Kidney (tissue), 14 donors: Measurements from ENCODE around the gene FASN. TPM values are rescaled to one million over a fixed set of nuclear protein-coding genes. Genes with fewer than 3 reads are reported as not detected.

ENCODE experiments used
- DNase-seq, 5 donors: peaks; one replicate each; pipeline ENCODE4 v3.0.0-alpha.2; 2013 to 2020
- FAIRE-seq: peaks from 2 replicates; lab custom pipeline; 2012; peaks lifted over from hg19 to GRCh38; lab: Jason Lieb, UNC
- H3K27ac ChIP-seq, 2 donors: one replicate each; pipeline ENCODE4 v1.7.0; 2013; ENCODE audit warnings: low read depth in 2 of 2, low read length in 2 of 2, inconsistent platforms in 1 of 2
- H3K27me3 ChIP-seq: one replicate; pipeline ENCODE4 v1.7.1; 2013; ENCODE audit warnings: low read length, inconsistent platforms; ENCODE audit not compliant: control insufficient read depth, insufficient read depth
- H3K36me3 ChIP-seq, 3 donors: one replicate each; pipeline versions ENCODE4 v1.7.0 to v1.7.1; 2013; ENCODE audit warnings: low read length in 3 of 3, control low read depth in 1 of 3, inconsistent platforms in 1 of 3; ENCODE audit not compliant: insufficient read depth in 3 of 3, control insufficient read depth in 2 of 3
- H3K4me1 ChIP-seq, 3 donors: one replicate each; pipeline versions ENCODE4 v1.7.0 to v1.7.1; 2013; ENCODE audit warnings: low read length in 3 of 3, inconsistent platforms in 1 of 3, low read depth in 1 of 3; ENCODE audit not compliant: control insufficient read depth in 2 of 3, insufficient read depth in 2 of 3
- H3K4me3 ChIP-seq, 3 donors: one replicate each; pipeline versions ENCODE4 v1.7.0 to v1.8.1; 2013; ENCODE audit warnings: low read length in 3 of 3, control low read depth in 1 of 3, inconsistent platforms in 1 of 3
- H3K9ac ChIP-seq, 3 donors: one replicate each; pipeline versions ENCODE4 v1.7.0 to v1.7.1; 2013; ENCODE audit warnings: low read length in 3 of 3, control low read depth in 1 of 3, inconsistent platforms in 1 of 3
- H3K9me3 ChIP-seq, 3 donors: one replicate each; pipeline versions ENCODE4 v1.7.0 to v1.7.1; 2013; ENCODE audit warnings: low read length in 3 of 3, control low read depth in 1 of 3, inconsistent platforms in 1 of 3; ENCODE audit not compliant: control insufficient read depth in 2 of 3, insufficient read depth in 1 of 3
- intact Hi-C: fragments of 100-400 bp; cut with DNase I; formaldehyde crosslinking; loops from one replicate; pipeline ENCODE4 v1.11.1; 2022
- polyA plus RNA-seq: library from polyadenylated mRNA; stranded (reverse); fragments of 350-450 nt; fragmentation: Illumina TruSeq; extraction: RNeasy Lipid Tissue Mini Kit (QIAGEN cat#74804); gene quantifications from one replicate; pipeline ENCODE4 v1.2.3, GENCODE V29; 2014; ENCODE audit warnings: low read depth, low replicate concordance; ENCODE audit not compliant: insufficient read depth
- total RNA-seq: library from RNA; stranded (reverse); fragmentation: NEBNext Ultra II Directional; extraction: Animal tissue kit (Norgen Biotek cat#: 25700); gene quantifications from one replicate; pipeline ENCODE4 v1.2.1, GENCODE V29; 2021
- TF ChIP-seq, protein P1 (sequence below): IDR thresholded peaks from 3 replicates; pipeline ENCODE4 v1.5.1; 2012; ENCODE audit warnings: mild to moderate bottlenecking, moderate library complexity, borderline replicate concordance; ENCODE audit not compliant: insufficient read depth; ENCODE audit errors: extremely low read depth
- donor health status: control.
- donor health status: control.
- donor health status: control.
- donor health status: control.
- donor health status: control.
- donor health status: DM: yes; HTN: yes; CAD: no.
- donor health status: Normal renal cell carcinoma (clear cell type).

FASN gene
- total and polyA plus RNA-seq, 2 donors from 2014 or later = 13.6 to 43.3 TPM

DNA sequence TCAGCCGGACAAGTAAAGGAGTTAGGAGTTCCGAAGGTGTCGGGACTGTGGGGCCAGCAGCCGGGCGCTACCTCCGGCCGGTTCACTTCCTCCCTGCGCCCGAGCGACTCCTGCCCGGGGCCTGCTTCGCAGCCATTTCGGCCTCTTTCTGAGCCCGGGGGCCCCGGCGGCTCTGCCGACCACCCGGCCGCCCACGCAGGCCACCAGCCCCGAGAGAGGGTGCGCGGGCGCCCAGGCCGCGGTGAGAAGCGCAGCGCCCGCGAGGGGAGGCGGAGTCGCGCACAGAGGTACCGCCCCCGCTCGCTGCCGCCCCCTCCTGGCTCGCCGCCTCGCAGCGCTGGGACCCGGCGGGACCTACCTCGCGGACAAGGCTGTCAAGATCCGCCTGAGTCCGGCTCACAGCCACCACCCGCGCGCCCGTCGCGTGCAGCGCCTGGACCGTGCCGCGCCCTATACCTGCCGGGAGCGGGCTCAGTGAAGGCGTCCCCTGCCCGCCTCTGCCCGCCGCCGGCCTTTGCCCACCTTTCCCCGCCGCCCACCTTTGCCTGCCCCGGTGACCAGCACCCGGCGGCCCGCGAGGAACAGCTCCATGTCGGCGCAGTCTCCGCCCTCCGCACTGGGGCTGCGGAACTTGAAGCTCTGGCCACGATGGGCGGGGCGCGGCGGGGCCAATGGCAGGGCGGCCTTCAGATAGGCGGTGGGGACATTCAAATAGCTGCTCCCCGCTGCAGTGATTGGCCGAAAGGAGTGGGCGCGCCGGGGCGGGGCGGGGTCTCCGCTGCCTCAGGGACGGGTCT, 60.7 kb downstream of the FASN start, which contains the start of gene DCXR:
Gene DCXR (minus strand): TSS at position 606 of the 797 bp plus-strand sequence. CDS start 15 bp downstream, at position 591.
- peaks cover 3 to 17% (median 5%) of the 10 kb centered on the region in 3 donors for H3K4me1 ChIP-seq
- peaks cover 0 to 7% (median 0%) of the 10 kb centered on the region in 3 donors for H3K36me3 ChIP-seq
- peak; percentile 97 to 99 (median 98) for DNase-seq
- H3K27ac ChIP-seq = peak within 1 kb of the TSS; percentile 96 to 99
- intact Hi-C loops = loop anchor here (10.0 kb wide), 1 partner anchor 118 kb away; no protein-coding TSS in a partner anchor
- H3K27me3 ChIP-seq = no peaks in the 10 kb centered on the region
- TF ChIP-seq, protein P1, sequence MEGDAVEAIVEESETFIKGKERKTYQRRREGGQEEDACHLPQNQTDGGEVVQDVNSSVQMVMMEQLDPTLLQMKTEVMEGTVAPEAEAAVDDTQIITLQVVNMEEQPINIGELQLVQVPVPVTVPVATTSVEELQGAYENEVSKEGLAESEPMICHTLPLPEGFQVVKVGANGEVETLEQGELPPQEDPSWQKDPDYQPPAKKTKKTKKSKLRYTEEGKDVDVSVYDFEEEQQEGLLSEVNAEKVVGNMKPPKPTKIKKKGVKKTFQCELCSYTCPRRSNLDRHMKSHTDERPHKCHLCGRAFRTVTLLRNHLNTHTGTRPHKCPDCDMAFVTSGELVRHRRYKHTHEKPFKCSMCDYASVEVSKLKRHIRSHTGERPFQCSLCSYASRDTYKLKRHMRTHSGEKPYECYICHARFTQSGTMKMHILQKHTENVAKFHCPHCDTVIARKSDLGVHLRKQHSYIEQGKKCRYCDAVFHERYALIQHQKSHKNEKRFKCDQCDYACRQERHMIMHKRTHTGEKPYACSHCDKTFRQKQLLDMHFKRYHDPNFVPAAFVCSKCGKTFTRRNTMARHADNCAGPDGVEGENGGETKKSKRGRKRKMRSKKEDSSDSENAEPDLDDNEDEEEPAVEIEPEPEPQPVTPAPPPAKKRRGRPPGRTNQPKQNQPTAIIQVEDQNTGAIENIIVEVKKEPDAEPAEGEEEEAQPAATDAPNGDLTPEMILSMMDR = peak; percentile 79
- H3K4me3 ChIP-seq = peak within 1 kb of the TSS; percentile 50 to 84 (median 69)
- no peaks in the 10 kb centered on the region for H3K9me3 ChIP-seq
- H3K9ac ChIP-seq = peak within 1 kb of the TSS in 2 of 3 donors; percentile 84 to 91
- peak; percentile 75 for FAIRE-seq

DNA sequence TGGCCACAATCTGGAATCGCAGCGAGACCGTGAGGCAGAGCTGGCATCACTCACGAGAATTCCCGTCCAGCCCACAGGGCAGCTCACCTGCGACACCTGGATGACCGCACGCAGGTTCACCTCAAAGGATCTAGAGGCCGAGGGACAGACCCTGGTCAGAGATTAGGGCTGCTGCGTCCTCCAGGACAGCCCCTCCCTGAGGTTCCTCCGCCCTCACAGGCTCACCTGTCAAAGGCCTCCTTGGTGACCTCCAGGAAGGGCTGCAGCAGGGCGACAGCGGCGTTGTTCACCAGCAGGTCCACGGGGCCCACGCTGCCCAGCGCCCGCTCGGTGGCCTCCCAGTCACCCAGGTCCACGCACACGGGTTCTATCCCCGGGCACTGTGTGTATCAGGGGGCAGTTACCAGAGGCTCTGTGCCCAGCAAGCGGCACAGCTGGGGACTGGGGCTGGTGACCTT, 61.4 kb downstream of the FASN start:
- H3K27ac ChIP-seq = peak overlapping the region; percentile 96 to 99
- no peaks in the 10 kb centered on the region for H3K27me3 ChIP-seq
- TF ChIP-seq, protein P1 = no peak
- no peak for DNase-seq
- peak overlapping the region; percentile 41 to 84 (median 50) for H3K4me3 ChIP-seq
- FAIRE-seq = no peak
- no peaks in the 10 kb centered on the region for H3K9me3 ChIP-seq
- intact Hi-C loops = loop anchor here (10.0 kb wide), 1 partner anchor 118 kb away; no protein-coding TSS in a partner anchor
- H3K4me1 ChIP-seq = peaks cover 3 to 19% (median 5%) of the 10 kb centered on the region in 3 donors
- peaks cover 0 to 7% (median 0%) of the 10 kb centered on the region in 3 donors for H3K36me3 ChIP-seq
- peak overlapping the region in 2 of 3 donors; percentile 84 to 91 for H3K9ac ChIP-seq

DNA sequence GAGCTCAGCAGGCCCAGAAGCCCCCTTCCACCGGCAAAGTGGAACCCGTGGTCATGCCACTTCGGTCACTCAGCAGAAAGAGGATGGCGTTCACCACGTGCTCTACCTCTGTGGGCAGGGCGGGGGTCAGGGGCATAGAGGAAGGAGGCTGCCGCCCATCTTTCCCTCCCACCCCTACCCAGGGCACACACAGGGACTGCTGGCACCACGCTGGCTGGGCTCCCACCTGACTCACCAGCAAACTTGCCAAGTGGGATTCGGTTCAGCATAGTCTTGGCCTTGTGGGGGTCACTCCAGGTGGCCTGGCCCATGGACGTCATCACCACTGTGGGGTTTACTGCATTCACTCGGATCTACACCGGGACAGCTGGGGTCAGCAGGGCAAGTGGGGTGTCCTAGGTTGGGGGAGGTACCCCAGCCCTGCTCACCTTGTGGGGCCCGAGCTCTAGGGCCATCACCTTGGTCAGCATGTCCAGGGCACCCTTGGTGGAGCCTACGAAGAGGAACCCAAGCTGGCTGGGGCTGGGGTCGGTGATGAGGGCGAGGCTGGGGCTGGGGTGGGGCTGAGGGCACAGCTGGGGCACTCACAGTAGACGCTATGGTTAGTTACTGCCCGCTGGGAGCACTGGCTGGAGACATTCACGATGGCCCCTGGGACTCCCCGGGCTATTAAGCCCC, 61.9 kb downstream of the FASN start:
- intact Hi-C loops = loop anchor here (10.0 kb wide), 1 partner anchor 119 kb away; no protein-coding TSS in a partner anchor
- H3K27ac ChIP-seq = peak overlapping the region in 1 of 2 donors; percentile 99
- H3K9me3 ChIP-seq = no peaks in the 10 kb centered on the region

More for the DNA sequence above, 61.9 kb downstream of the FASN start:
- peaks cover 3 to 19% (median 5%) of the 10 kb centered on the region in 3 donors for H3K4me1 ChIP-seq
- peak overlapping the region in 1 of 3 donors; percentile 91 for H3K9ac ChIP-seq
- peaks cover 0 to 7% (median 0%) of the 10 kb centered on the region in 3 donors for H3K36me3 ChIP-seq
- no peak for DNase-seq
- no peak for FAIRE-seq
- no peaks in the 10 kb centered on the region for H3K27me3 ChIP-seq
- TF ChIP-seq, protein P1 = no peak
- H3K4me3 ChIP-seq = peak overlapping the region in 2 of 3 donors; percentile 41 to 84
